GM18505 (cell line): Measurements from ENCODE around the gene ODAD4.

Source experiments
- ATAC-seq: cut with Tn5 transposase; IDR thresholded peaks from one replicate; pipeline ENCODE4 v1.9.1; 2021; ENCODE audit not compliant: unreplicated experiment
- POLR2A ChIP-seq: IDR thresholded peaks from 4 replicates; pipeline ENCODE4 v1.6.1; 2011; ENCODE audit warnings: borderline replicate concordance; ENCODE audit not compliant: insufficient read depth, insufficient read length; ENCODE audit errors: extremely low read depth

ODAD4 gene, protein sequence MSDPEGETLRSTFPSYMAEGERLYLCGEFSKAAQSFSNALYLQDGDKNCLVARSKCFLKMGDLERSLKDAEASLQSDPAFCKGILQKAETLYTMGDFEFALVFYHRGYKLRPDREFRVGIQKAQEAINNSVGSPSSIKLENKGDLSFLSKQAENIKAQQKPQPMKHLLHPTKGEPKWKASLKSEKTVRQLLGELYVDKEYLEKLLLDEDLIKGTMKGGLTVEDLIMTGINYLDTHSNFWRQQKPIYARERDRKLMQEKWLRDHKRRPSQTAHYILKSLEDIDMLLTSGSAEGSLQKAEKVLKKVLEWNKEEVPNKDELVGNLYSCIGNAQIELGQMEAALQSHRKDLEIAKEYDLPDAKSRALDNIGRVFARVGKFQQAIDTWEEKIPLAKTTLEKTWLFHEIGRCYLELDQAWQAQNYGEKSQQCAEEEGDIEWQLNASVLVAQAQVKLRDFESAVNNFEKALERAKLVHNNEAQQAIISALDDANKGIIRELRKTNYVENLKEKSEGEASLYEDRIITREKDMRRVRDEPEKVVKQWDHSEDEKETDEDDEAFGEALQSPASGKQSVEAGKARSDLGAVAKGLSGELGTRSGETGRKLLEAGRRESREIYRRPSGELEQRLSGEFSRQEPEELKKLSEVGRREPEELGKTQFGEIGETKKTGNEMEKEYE

DNA sequence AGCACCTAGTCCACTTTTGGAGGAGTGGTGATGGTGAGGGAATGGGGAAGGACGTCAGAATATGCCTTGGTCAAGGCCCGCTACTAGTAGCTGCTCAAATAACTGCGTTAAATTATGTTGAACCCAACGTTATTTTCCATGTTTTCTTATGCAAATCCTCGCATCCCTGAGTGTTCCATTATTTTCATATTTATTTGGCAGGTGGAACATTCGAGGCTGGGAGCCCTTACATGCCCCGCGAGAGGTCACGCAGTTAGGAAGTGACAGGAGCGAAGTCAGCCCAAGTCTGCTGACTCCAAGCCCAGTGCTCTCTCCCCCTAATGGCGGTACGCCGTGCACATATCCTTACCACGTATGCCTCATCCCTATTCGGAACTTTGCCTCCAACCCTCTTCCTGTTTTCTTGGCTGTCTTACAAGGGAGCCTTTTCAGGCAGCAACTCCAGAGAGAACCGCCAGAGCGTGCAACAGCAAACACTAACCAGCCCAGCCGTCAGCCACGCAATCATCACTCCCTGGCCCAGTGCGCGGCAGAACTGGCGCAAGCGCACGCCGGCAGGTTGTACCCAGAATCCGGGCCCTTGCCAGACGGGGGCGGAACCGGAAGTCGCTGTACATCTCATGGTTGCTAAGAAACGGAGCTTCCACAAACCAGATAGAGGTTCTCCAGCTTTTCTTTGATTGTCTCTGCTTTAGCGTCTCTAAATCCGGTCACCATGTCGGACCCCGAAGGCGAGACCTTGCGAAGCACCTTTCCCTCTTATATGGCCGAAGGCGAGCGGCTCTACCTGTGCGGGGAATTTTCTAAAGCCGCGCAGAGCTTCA, at the start of gene ODAD4:
ODAD4 (plus strand) TSS at position 609 of the 824 bp plus-strand sequence; CDS start at position 716, 107 bp downstream.
- peak; percentile 96 for TF ChIP-seq POLR2A

DNA sequence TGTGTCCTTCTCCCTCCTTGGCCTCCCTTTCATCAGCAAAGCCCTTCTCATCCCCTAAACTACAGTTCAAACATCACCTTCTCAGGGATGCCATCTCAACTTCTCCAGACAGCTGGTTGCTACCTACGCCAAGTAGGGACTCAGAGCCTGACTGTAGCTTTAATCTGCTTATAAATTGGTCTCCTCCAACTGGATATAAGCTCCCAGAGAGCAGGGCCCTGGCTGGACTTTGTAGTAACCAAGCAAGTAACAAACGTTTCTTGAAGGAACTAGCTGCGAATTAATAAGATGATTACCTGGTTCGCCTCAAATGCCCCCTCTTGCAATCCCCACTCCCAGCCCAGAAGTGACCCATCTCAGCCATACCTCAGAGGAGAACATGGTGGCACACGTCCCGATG, 47.7 kb upstream of the ODAD4 start:
- TF ChIP-seq POLR2A: no peak
- ATAC-seq: no peak

More for the DNA sequence above, at the start of gene ODAD4:
- peak; percentile 88 for ATAC-seq

DNA sequence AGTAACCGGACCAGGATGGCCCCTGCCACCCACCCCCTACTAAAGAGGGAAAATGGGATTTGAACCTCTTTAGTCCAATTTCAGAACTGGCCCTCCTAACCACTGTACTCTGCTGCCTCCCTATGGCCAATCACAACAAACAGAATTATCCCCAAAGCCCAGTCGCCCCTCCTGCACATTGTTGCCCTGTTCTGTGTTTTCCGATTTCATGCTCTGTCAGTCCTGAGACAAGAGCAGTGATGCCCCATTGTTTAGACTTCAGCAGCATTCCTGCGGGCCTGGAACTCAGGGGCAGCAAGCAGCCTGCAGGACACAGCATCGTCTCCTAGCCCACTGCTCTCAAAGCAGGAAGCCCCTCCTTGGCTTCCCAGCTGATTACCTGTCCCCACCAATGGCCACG, 44.7 kb upstream of the ODAD4 start:
- ATAC-seq: no peak
- no peak for TF ChIP-seq POLR2A

DNA sequence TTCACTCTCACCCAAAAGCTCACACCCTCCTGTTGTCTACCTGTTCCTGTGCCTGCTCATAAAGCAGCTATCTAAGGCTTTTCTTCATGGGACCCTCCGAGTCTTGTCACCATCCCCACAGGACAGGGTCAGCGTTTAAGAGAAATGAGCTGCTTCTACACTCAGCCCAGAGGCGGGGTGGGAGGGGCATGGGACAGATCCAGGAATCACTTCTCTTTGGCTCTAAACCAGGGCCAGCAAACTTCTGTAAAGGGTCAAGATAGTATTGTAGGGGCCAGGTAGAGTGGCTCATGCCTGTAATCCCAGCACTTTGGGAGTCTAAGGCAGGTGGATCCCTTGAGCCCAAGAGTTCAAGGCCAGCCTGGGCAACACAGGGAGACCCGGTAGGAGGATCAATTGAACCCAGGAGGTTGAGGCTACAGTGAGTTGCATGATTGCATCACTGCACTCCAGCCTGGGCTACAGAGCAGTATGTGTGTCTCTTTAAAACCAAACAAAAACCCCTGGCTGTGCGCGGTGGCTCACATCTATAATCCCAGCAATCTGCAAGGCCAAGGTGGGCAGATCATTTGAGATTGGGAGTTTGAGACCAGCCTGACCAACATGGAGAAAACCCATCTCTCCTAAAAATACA, 42.0 kb upstream of the ODAD4 start:
- no peak for TF ChIP-seq POLR2A
- no peak for ATAC-seq

DNA sequence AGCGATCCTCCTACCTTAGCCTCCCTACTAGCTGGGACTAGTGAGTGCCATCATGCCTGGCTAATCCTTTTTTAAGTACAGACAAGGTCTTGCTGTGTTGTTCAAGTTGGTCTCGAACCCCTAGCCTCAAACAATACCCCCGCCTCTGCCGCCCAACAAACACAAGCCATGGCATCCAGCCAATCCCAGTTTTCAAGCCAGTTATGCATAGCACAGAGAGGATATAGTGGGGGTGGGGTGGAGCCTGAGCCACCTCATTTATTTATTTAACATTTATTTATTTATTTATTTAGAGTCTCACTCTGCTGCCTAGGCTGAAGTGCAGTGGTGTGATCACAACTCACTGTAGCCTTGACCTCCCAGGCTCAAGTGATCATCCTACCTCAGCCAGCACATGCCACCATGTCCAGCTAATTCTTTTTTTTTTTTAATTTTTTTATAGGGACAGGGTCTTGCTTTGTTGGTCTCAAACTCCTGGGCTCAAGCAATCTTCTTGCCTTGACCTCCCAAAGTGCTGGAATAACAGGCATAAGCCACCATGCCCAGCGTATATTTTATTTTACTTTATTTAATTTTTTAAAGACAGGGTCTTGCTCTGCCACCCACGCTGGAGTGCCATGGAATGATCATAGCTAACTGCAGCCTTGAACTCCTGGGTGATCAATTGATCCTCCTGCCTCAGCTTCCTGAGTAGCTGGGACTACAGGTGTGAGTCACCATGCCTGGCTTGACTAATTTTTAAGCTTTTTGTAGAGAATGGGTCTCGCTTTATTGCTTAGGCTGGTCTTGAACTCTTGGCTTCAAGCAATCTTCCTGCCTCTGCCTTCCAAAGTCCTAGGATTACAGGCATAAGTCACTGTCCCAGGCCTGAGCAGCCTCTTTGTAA, 39.0 kb upstream of the ODAD4 start:
- TF ChIP-seq POLR2A: no peak
- ATAC-seq: no peak

DNA sequence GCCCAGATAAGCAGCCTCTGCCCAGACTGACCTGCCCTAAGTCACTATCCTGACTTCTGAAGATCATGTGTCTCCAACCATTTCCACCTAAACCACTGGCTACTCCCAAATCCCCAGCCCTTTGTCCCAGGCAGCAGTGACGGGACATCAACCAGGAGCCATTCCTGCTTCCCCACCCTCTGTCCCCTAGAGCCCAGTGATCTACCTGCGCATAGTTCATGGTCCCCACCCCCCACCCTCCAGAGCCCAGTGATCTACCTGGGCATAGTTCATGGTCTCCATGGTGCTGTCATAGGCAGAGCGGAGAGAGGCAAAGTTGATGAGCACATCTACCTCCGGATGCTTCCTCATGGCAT, 38.4 kb upstream of the ODAD4 start:
- no peak for TF ChIP-seq POLR2A
- ATAC-seq: no peak

DNA sequence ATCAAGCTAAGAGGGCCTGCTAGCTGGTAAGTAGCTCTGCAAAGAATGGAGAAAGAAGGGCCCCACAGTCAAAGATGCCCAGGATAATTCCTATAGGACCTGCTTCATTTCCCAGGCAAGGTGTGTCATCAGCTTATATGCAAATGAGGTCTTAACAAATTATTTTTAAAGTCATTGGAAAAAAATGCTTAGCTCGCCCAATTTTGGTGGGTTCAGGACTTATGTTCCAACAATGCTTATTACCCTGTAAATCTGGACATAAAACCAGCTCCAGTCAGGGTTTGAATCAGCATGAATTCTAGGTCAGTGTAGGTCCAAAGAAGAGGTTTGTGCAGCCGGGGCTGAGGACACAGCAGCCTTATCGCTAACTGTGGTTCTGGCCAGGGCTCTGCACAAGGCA, 37.0 kb upstream of the ODAD4 start:
- no peak for TF ChIP-seq POLR2A
- ATAC-seq: no peak

DNA sequence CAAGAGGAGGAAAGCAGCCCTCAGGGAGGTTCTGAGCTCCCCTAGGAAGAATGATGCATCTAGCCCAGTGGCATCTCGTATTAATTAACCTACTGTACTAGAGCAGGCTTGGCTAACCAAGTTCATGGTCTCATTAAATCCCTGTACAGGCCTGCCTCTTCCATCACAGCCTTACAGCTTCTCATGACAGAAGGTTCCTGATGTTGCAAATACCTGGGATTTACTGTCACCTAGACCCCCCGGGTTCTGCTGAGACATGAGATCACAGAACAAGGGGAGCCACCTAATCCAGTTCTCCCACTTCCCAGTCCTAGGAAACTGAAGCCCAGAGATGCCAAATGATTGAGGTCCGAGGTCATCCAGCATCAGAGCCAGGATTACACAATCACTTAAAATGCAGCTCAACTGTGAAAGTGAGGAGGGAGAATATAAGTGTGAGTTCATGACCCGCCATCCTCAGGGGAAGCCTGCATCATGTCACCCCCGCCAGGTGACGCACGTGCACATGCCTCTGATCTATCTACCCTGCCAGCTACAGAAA, 35.6 kb upstream of the ODAD4 start:
- ATAC-seq: no peak
- no peak for TF ChIP-seq POLR2A

DNA sequence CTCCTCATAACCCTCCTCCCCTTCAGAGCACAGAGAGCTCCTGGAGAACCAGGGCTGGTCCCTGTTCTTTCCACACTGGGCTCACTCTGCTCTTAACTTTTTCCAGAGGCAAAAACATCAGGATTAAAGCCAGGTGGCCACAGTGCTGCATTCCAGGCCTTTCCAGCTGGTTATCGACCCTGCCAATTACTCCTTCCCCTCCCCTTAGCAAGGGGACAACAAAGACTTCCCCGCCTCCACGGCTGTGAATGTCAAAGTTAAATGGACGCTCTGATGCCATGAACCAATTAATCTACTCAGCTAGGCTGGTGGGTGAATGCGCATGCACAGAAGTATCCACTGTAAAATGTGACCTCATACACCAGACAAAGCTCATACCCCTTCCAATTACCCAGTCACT, 34.8 kb upstream of the ODAD4 start:
- ATAC-seq: no peak
- TF ChIP-seq POLR2A: no peak

DNA sequence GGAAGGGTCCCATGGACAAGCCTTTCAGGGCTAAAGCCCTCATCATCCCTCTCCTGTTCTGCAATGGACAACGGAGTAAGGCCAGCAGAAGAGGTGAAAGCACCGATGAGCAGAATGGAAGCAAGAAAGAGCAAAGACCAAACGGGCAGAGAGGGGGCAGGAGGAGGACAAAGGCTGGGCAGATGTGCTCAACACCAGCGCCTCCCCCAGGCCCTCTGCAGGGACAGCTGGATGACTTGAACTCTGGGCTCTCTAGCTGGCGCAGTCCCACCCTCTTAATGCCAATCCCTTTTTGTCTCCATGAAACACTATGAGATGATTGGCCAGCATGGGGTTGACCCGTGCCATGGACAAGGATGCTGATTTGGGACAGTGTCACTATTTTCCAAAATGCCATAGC, 33.7 kb upstream of the ODAD4 start:
- no peak for ATAC-seq
- TF ChIP-seq POLR2A: no peak

DNA sequence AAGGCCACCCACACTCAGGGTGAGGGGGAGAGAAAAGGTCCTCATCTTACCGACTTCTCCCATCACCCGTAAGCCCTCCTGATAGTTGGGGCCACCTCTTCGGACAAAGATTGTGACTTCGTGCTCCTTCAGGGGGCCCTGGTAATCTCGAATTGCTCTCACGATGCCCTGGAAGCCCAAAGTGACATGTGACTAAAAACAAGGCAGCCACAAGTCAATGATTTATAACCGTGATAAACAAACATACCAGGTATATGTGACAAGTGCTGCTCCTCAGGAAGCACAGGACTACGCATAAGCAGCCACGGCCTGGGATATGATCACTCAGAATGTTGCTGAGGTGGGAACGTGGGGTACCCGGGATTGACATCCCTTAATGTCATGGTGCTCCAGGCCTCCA, 28.8 kb upstream of the ODAD4 start:
- TF ChIP-seq POLR2A: no peak
- ATAC-seq: no peak

DNA sequence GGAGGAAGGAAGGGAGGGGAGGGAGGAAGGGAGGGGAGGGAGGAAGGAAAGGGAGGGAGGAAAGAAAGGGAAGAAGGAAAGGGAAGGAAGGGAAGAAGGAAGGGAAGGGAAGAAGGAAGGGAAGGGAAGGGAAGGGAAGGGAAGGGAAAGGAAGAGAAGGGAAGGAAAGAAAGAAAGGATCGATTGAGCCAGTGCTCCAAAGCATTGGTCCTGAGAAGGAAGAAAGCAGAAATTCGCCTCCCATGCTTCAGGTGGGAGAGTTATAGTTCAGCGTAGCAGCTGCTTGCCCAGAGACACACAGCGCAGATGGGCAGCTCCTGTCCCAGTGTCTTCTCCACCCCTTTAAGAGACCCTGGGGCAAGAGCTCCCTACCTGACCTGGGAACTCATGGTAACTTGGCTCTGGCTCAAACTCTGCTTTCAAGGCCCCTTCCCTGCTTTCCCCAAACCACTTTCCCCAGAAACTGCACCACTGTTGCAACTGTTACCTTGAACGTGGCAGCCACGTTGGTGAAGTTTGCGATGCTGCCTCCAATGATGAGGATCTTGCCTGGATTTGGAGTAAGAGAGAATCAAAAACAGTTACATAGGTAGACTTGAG, 26.1 kb upstream of the ODAD4 start:
- ATAC-seq: no peak
- TF ChIP-seq POLR2A: no peak
